A549 (cell line): Measurements from ENCODE around the gene PDK2. TPM values are rescaled to one million over a fixed set of nuclear protein-coding genes. Genes with fewer than 3 reads are reported as not detected.
A peak's percentile ranks its signal among the peaks of the same experiment; 100 is the strongest.

Experiments used
- ATAC-seq, 2 experiments: fragments of 200-7000 bp in 1 of 2; fragments of >200 bp in 1 of 2; cut with Nextera tagmentation in 1 of 2; cut with Tn5 transposase in 1 of 2; 3 replicates each; pipeline versions ENCODE4 v1.8.0 to v1.9.1; 2018 to 2020; ENCODE audit warnings: mild to moderate bottlenecking in 1 of 2, moderate library complexity in 1 of 2
- CTCF ChIA-PET: fragments of 300-600 bp; sonication (Branson Sonifier 250); formaldehyde crosslinking; extraction: SDS; loops from one replicate; lab custom pipeline; 2021; ENCODE audit warnings: antibody characterized with exemption, inconsistent platforms; lab: Yijun Ruan, JAX
- POLR2A ChIA-PET: fragments of 350-600 bp; formaldehyde crosslinking; extraction: SDS; loops from one replicate; lab custom pipeline; 2021; ENCODE audit warnings: antibody characterized with exemption, inconsistent platforms; lab: Yijun Ruan, JAX
- DNase-seq, 2 experiments: peaks; one replicate each; pipeline versions ENCODE4 v3.0.0 to v3.0.0-alpha.2; 2011 to 2016; ENCODE audit warnings: low read depth in 1 of 2, low spot score in 1 of 2
- FAIRE-seq: peaks from 2 replicates; lab custom pipeline; 2011; peaks lifted over from hg19 to GRCh38; lab: Jason Lieb, UNC
- H3K27ac ChIP-seq, 2 experiments: fragments of >200 bp; sonication (Bioruptor Twin); formaldehyde crosslinking; 3 replicates each; pipeline ENCODE4 v1.5.1; 2016 to 2017
- H3K4me1 ChIP-seq: fragments of >200 bp; sonication (Bioruptor Twin); formaldehyde crosslinking; 3 replicates; pipeline ENCODE4 v1.6.1; 2016
- H3K4me2 ChIP-seq: fragments of >200 bp; sonication (Bioruptor Twin); formaldehyde crosslinking; 3 replicates; pipeline ENCODE4 v1.6.1; 2016
- H3K4me3 ChIP-seq: fragments of >200 bp; sonication (Bioruptor Twin); formaldehyde crosslinking; 3 replicates; pipeline ENCODE4 v1.5.1; 2016
- H3K9me3 ChIP-seq: fragments of >200 bp; sonication (Bioruptor Twin); formaldehyde crosslinking; 3 replicates; pipeline ENCODE4 v1.6.1; 2016
- CHD4 ChIP-seq: fragments of 200-600 bp; sonication (generic); IDR thresholded peaks from 2 replicates; pipeline ENCODE4 v1.6.1; 2016; ENCODE audit warnings: antibody characterized with exemption, mild to moderate bottlenecking, borderline replicate concordance
- CTCF ChIP-seq: fragments of >200 bp; sonication (Bioruptor Twin); formaldehyde crosslinking; IDR thresholded peaks from 3 replicates; pipeline ENCODE4 v1.5.1; 2016
- ELK1 ChIP-seq: fragments of 150-350 bp; IDR thresholded peaks from 2 replicates; pipeline ENCODE4 v1.6.1; 2014; ENCODE audit warnings: low read depth, mild to moderate bottlenecking, low read length
- ESRRA ChIP-seq: fragments of 150-350 bp; IDR thresholded peaks from 2 replicates; pipeline ENCODE4 v1.6.1; 2014; ENCODE audit warnings: mild to moderate bottlenecking, low read length, borderline replicate concordance
- GATA3 ChIP-seq: IDR thresholded peaks from 2 replicates; pipeline ENCODE4 v1.6.1; 2012; ENCODE audit warnings: borderline replicate concordance
- HDAC2 ChIP-seq: fragments of 200-600 bp; sonication (generic); IDR thresholded peaks from 2 replicates; pipeline ENCODE4 v1.6.1; 2016
- HOXA7 ChIP-seq: fragments of 250-450 bp; sonication (Bioruptor Pico); IDR thresholded peaks from 2 replicates; pipeline ENCODE4 v1.5.0; 2020; ENCODE audit warnings: mild to moderate bottlenecking, moderate library complexity
- HOXB13 ChIP-seq: fragments of 250-450 bp; sonication (Bioruptor Pico); IDR thresholded peaks from 2 replicates; pipeline ENCODE4 v1.5.0; 2020; ENCODE audit warnings: low read depth, mild to moderate bottlenecking, moderate library complexity
- JUN ChIP-seq, 2 experiments: fragments of >200 bp; sonication (Bioruptor Twin); formaldehyde crosslinking; IDR thresholded peaks; 2 replicates in 1 of 2; 3 replicates in 1 of 2; pipeline ENCODE4 v1.6.1; 2016 to 2017
- JUNB ChIP-seq: fragments of >200 bp; sonication (Bioruptor Twin); formaldehyde crosslinking; IDR thresholded peaks from 2 replicates; pipeline ENCODE4 v1.6.1; 2016
- KDM1A ChIP-seq: fragments of 200-600 bp; sonication (generic); IDR thresholded peaks from 2 replicates; pipeline ENCODE4 v1.6.1; 2016; ENCODE audit warnings: low read depth, mild to moderate bottlenecking
- NFE2L2 ChIP-seq: fragments of 150-350 bp; conservative IDR thresholded peaks from 2 replicates; pipeline ENCODE4 v1.6.1; 2014; ENCODE audit warnings: low read length
- NR3C1 ChIP-seq: fragments of >200 bp; sonication (Bioruptor Twin); formaldehyde crosslinking; IDR thresholded peaks from 3 replicates; pipeline ENCODE4 v1.6.1; 2017
- PBX3 ChIP-seq: IDR thresholded peaks from 2 replicates; pipeline ENCODE4 v1.6.1; 2012
- PHF8 ChIP-seq: fragments of 200-600 bp; sonication (generic); IDR thresholded peaks from 2 replicates; pipeline ENCODE4 v1.6.1; 2016; ENCODE audit warnings: low read depth, mild to moderate bottlenecking, antibody characterized with exemption, moderate library complexity, borderline replicate concordance
- POLR2A ChIP-seq: IDR thresholded peaks from 2 replicates; pipeline ENCODE4 v1.6.1; 2012; ENCODE audit warnings: mild to moderate bottlenecking, low read length
- POLR2AphosphoS2 ChIP-seq: conservative IDR thresholded peaks from 2 replicates; pipeline ENCODE4 v1.6.1; 2012; ENCODE audit warnings: low read length, improper control_type of control experiment, inconsistent platforms
- RAD21 ChIP-seq, 2 experiments: fragments of >200 bp in 1 of 2; sonication (Bioruptor Twin) in 1 of 2; formaldehyde crosslinking in 1 of 2; IDR thresholded peaks in 1 of 2; conservative IDR thresholded peaks in 1 of 2; 2 replicates in 1 of 2; 3 replicates in 1 of 2; pipeline ENCODE4 v1.6.1; 2012 to 2018; ENCODE audit warnings: inconsistent platforms in 1 of 2
- REST ChIP-seq: fragments of 200-600 bp; sonication (generic); IDR thresholded peaks from 2 replicates; pipeline ENCODE4 v1.6.1; 2016; ENCODE audit warnings: antibody characterized with exemption, mild to moderate bottlenecking, moderate library complexity
- RFX5 ChIP-seq: fragments of 450-650 bp; IDR thresholded peaks from 2 replicates; pipeline ENCODE4 v1.7.1; 2014; ENCODE audit warnings: antibody characterized with exemption, mild to moderate bottlenecking, moderate library complexity
- RNF2 ChIP-seq: fragments of 200-600 bp; sonication (generic); IDR thresholded peaks from 2 replicates; pipeline ENCODE4 v1.6.1; 2016; ENCODE audit warnings: low read depth, mild to moderate bottlenecking, antibody characterized with exemption, moderate library complexity, borderline replicate concordance
- SMC3 ChIP-seq: fragments of >200 bp; sonication (Bioruptor Twin); formaldehyde crosslinking; IDR thresholded peaks from 3 replicates; pipeline ENCODE4 v1.6.1; 2018; ENCODE audit warnings: inconsistent platforms
- TFCP2L1 ChIP-seq: fragments of 250-450 bp; sonication (Bioruptor Pico); IDR thresholded peaks from 2 replicates; pipeline ENCODE4 v1.5.0; 2021; ENCODE audit warnings: mild to moderate bottlenecking
- ZFP36 ChIP-seq: fragments of 450-650 bp; IDR thresholded peaks from 2 replicates; pipeline ENCODE4 v1.6.1; 2014; ENCODE audit warnings: borderline replicate concordance; ENCODE audit not compliant: partially characterized antibody
- WGBS: methylation state at CpG from one replicate; pipeline ENCODE4 v1.1.6; 2017; ENCODE audit errors: missing lambda C conversion rate; 5-methylcytosine and 5-hydroxymethylcytosine counted together
- polyA plus RNA-seq, 4 experiments: library from polyadenylated mRNA; depleted of rRNA in 3 of 4; stranded (reverse); fragments of >200 nt; fragmentation: RNase III in 1 of 4; extraction: RNeasy Plus Mini Kit Qiagen cat#74134 plus additional on column Dnase treatment in 1 of 4; gene quantifications; 2 replicates in 3 of 4; 3 replicates in 1 of 4; pipeline ENCODE4 v1.2.3, GENCODE V29; 2011 to 2017

The PDK2 gene
- polyA plus RNA-seq, 2 of the 4 experiments (the other 2 are of a cell fraction), result 14.1 to 28.5 TPM

GRCh38 chr17:50080827-50081226 is 14.3 kb upstream of the PDK2 start (continued):
- no peak for TF ChIP-seq POLR2A

- Histone ChIP-seq H3K4me3 (no peak overlapping the region), H3K4me1 (peaks cover 12% of the 10 kb centered on the region; the same call in 2 of the 3 replicates), H3K4me2 (no peak overlapping the region), H3K9me3 (no peaks in the 10 kb centered on the region), H3K27ac (no peak overlapping the region)
- 83% methylated on average over 5 of the region's 5 CpGs for WGBS
- ATAC-seq (no peak), DNase-seq (no peak), FAIRE-seq (no peak)
- no peak for TF ChIP-seq RNF2
- TF ChIP-seq JUNB, result no peak
- TF ChIP-seq NFE2L2, result no peak
- no peak for TF ChIP-seq ELK1
- no peak for TF ChIP-seq CHD4
- no peak for TF ChIP-seq PHF8
- TF ChIP-seq HOXA7 (CRISPR knock-in tag), result no peak
- TF ChIP-seq GATA3, result no peak
- no peak for TF ChIP-seq NR3C1
- no peak for TF ChIP-seq KDM1A
- ChIA-PET POLR2A (interaction anchor here (1.1 kb wide), 1 partner anchor 20 kb away, joined by 3 read pairs; no protein-coding TSS in a partner anchor), CTCF (interaction anchor here (1.1 to 13.5 kb wide), 8 partner anchors 9 to 129 kb away, joined by 3 to 345 read pairs (median 24); partner anchors contain the start of genes ITGA3 and PDK2)
Measured at GRCh38 chr17:50081757-50082156, 13.4 kb upstream of the PDK2 start.

GRCh38 chr17:50087246-50087911 is 7.8 kb upstream of the PDK2 start:
- no peak overlapping the region for H3K4me3 ChIP-seq
- DNase-seq, result peak; percentile 87 to 93
- ATAC-seq, result peak; percentile 76 to 93
- H3K9me3 ChIP-seq, result no peaks in the 10 kb centered on the region
- H3K4me1 ChIP-seq, result no peaks in the 10 kb centered on the region
- peak; percentile 43 for FAIRE-seq
- CTCF ChIA-PET, result interaction anchor here (0.6 to 3.7 kb wide), 55 partner anchors 10 to 536 kb away, joined by 3 to 237 read pairs (median 5); partner anchors contain the start of genes DLX3 and ITGA3
- peak; percentile 25; the same call in 1 of the 2 replicates for TF ChIP-seq TFCP2L1 (CRISPR knock-in tag)
- peak; percentile 65 for TF ChIP-seq ZFP36
- TF ChIP-seq ESRRA, result no peak
- TF ChIP-seq POLR2AphosphoS2, result peak; percentile 80
- peak; percentile 92 for TF ChIP-seq SMC3
- no peak for TF ChIP-seq HOXB13 (CRISPR knock-in tag)
- peak; percentile 97 for TF ChIP-seq CTCF
- TF ChIP-seq JUN (IDR thresholded peaks at IDR 0.05), result peak in 1 of 2 experiments; percentile 51; a peak in 1 of 5 replicates
- no peak for TF ChIP-seq PBX3
- peak; percentile 72 for TF ChIP-seq REST
- peak; percentile 83; the same call in 1 of the 2 replicates for TF ChIP-seq HDAC2
- TF ChIP-seq RAD21 (conservative IDR thresholded peaks at IDR 0.05 in 1 of 2, IDR thresholded peaks at IDR 0.05 in 1 of 2), result peak; percentile 97 to 99
- TF ChIP-seq RFX5, result no peak
- TF ChIP-seq KDM1A, result peak; percentile 97
- TF ChIP-seq, all 56 proteins: peak for 10
- POLR2A ChIA-PET, result interaction anchor here (1.0 to 1.5 kb wide), 4 partner anchors 9 to 89 kb away, joined by 3 to 11 read pairs (median 6); partner anchors contain the start of gene ITGA3
- Histone ChIP-seq H3K4me2 (no peak overlapping the region), H3K27ac (peak overlapping the region in 1 of 2 experiments; percentile 37; a peak in 2 of 6 replicates)
- 31% methylated on average over 10 of the region's 10 CpGs for WGBS
